NB4 (cell line): ENCODE results near the gene RBM25.

Experiments
- DNase-seq: peaks from one replicate; pipeline ENCODE4 v3.0.0; 2010; ENCODE audit warnings: low read depth
- H3K4me3 ChIP-seq: one replicate; pipeline ENCODE4 v1.5.1; 2011; ENCODE audit warnings: mild to moderate bottlenecking, low read depth, low read length, moderate library complexity
- MYC ChIP-seq: IDR thresholded peaks from 2 replicates; pipeline ENCODE4 v1.6.1; 2011; ENCODE audit warnings: low read depth, low read length
- POLR2A ChIP-seq: IDR thresholded peaks from 2 replicates; pipeline ENCODE4 v1.6.1; 2011; ENCODE audit warnings: mild to moderate bottlenecking; ENCODE audit not compliant: insufficient read length; ENCODE audit errors: extremely low read depth
- TF ChIP-seq, protein P1 (sequence below): IDR thresholded peaks from 2 replicates; pipeline ENCODE4 v1.6.1; 2011; ENCODE audit warnings: low read depth, low read length
- TF ChIP-seq, protein P2 (sequence below): IDR thresholded peaks from one replicate; pipeline ENCODE4 v1.5.1; 2012; ENCODE audit warnings: low read depth, low read length

Gene RBM25

DNA sequence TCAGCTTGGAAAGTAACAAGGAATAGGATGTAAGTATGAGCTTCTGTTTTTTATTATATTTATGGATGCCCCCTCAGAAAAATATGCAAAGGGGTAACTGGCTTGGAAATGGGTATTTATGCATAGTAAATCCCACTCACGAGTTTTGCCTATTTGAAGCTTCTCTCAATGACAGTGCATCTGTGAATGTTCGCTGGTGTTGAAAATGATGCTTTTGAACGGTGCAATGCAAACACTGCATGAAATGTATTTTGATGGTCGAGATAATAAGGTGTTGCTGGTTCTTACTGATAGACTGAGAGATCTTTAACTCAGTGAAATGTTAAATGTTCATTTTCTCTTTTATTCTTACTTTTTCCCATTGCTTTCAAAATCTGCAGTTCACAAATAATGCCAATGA is 42.0 kb downstream of the RBM25 start:
- no peak for DNase-seq
- H3K4me3 ChIP-seq: no peak overlapping the region
- TF ChIP-seq POLR2A (no peak), MYC (no peak)
- TF ChIP-seq, protein P1, sequence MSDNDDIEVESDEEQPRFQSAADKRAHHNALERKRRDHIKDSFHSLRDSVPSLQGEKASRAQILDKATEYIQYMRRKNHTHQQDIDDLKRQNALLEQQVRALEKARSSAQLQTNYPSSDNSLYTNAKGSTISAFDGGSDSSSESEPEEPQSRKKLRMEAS: no peak
- TF ChIP-seq, protein P2, sequence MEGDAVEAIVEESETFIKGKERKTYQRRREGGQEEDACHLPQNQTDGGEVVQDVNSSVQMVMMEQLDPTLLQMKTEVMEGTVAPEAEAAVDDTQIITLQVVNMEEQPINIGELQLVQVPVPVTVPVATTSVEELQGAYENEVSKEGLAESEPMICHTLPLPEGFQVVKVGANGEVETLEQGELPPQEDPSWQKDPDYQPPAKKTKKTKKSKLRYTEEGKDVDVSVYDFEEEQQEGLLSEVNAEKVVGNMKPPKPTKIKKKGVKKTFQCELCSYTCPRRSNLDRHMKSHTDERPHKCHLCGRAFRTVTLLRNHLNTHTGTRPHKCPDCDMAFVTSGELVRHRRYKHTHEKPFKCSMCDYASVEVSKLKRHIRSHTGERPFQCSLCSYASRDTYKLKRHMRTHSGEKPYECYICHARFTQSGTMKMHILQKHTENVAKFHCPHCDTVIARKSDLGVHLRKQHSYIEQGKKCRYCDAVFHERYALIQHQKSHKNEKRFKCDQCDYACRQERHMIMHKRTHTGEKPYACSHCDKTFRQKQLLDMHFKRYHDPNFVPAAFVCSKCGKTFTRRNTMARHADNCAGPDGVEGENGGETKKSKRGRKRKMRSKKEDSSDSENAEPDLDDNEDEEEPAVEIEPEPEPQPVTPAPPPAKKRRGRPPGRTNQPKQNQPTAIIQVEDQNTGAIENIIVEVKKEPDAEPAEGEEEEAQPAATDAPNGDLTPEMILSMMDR: no peak

DNA sequence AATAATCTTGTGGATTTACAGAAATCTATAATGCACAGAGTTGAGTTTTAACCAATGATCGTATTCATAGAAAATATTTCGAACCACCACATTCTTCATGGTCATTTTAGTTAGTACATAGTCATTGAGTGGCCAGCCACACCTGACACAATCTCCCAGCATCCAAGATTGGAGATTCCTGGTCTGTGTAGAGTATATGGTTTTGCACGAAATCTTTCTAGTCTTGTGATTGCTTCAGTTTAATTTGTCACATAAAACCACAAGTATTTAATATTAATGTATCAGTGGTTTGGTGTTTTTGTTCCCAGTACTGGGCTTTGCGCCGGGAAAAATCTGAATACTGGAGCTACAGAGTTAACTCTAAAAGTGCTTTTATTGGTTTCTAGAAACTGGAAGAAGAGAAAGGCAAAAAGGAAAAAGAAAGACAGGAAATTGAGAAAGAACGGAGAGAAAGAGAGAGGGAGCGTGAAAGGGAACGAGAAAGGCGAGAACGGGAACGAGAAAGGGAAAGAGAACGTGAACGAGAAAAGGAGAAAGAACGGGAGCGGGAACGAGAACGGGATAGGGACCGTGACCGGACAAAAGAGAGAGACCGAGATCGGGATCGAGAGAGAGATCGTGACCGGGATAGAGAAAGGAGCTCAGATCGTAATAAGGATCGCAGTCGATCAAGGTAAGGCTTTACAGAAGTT is 44.6 kb downstream of the RBM25 start:
- H3K4me3 ChIP-seq: no peak overlapping the region
- TF ChIP-seq, protein P2: no peak
- no peak for DNase-seq

DNA sequence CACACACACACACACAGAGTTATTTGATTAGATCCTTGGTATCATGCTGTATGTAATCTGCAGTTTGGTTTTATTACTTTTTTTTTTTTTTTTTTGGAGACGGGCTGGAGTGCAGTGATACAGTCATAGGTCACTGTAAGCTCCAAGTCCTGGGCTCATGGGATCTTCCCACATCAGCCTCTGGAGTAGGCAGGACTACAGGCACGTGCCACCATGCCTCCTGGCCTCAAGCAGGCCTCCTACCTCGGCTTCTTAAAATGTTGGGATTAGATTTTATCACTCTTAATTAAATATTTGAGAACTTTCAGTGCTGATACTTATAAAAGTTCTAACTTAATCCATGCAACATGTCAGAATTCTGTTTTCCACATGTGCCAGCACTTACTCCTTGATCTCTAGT is 46.7 kb downstream of the RBM25 start:
- no peak for DNase-seq
- H3K4me3 ChIP-seq: no peak overlapping the region
- TF ChIP-seq, protein P2: no peak
- TF ChIP-seq, protein P1: no peak
- TF ChIP-seq POLR2A (no peak), MYC (no peak)

DNA sequence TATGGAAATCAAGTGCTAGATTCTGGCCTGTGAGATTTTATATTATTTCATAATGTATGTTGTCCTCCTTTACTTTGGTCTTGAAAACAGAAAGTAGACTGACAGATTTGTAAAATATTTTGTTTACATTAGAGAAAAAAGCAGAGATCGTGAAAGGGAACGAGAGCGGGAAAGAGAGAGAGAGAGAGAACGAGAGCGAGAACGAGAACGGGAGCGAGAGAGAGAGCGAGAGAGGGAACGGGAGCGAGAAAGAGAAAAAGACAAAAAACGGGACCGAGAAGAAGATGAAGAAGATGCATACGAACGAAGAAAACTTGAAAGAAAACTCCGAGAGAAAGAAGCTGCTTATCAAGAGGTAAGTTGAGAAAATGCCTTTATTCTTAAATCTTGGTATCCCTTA is 47.4 kb downstream of the RBM25 start:
- DNase-seq: no peak
- TF ChIP-seq MYC (no peak), POLR2A (no peak)
- TF ChIP-seq, protein P1: no peak
- TF ChIP-seq, protein P2: no peak

DNA sequence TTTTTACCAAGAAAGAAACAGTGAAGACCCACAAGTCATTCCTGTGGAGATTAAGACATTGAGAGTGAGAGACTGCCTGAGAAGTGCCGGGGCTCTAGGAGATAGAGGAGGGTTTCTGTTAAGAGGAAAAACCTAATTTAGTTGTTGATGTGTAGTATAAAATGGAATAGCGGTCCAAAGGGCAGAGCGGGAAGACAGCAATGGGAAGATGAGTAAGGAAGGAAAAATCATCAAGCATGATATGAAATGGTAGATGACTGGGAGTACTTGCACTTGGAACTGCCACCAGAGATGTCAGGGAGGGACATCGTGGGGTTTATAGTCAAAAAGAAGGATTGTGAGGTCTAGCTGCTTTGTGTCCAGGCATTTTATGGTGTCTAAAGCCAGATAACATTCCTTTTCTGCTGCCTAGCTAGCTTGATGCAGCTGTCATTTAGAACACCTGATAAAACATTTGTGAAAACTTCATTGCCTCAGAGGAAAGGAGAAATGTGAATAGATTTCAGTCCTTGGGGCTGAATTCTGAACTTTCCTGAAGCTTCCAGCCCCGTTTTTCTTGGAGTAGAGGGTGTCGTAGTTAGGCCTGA is 57.8 kb downstream of the RBM25 start:
- TF ChIP-seq MYC: no peak
- no peak for DNase-seq
- no peak overlapping the region for H3K4me3 ChIP-seq

More for the DNA sequence above, 47.4 kb downstream of the RBM25 start:
- no peak overlapping the region for H3K4me3 ChIP-seq

DNA sequence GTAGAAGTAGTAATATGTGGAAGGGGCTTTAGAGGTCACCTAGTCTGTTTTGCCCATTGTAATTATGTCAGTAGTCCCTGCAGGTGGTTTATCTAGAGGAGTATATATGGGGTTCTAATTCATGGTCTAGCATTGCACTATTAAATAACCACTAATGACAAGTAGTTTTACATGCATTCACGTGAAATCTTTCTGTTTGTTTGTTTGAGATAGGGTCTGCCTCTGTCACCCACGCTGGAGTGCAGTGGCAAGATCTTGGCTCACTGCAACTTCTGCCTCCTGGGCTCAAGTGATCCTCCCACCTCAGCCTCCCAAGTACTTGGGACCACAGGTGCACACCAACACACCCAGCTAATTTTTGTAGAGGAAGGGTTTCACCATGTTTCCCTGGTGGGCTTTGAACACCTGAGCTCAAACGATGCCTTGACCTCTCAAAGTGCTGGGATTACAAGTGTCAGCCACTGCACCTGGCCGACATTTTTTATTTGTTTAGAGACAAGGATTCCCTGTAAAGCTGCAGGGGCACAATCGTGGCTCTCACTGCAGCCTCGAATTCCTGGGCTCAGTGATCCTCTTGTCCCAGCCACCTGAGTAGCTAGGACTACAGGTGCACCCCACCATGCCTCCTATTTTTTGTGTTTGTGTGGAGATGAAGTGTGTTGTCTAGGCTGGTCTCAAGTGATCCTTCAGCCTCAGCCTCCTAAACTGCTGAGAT is 66.0 kb downstream of the RBM25 start:
- TF ChIP-seq, protein P1: no peak
- TF ChIP-seq, protein P2: no peak
- no peak for TF ChIP-seq MYC
- TF ChIP-seq POLR2A: no peak
- H3K4me3 ChIP-seq: no peak overlapping the region

More for the DNA sequence above, 66.0 kb downstream of the RBM25 start:
- DNase-seq: no peak
